ENCODE results near the gene TNFRSF4. TPM values are rescaled to one million over a fixed set of nuclear protein-coding genes. Genes with fewer than 3 reads are reported as not detected.

The TNFRSF4 gene
- total and polyA plus RNA-seq, 2 donors (not counting 1 experiment from before 2014, with no cell fraction given): 0.63 to 1.8 TPM

GRCh38 chr1:1217621-1218523 lies 3.9 kb upstream of the TNFRSF4 start:
- Histone ChIP-seq H3K4me2 (replicated peaks; ENCODE audit: low read depth, low read length, poor library complexity, severe bottlenecking) (no peak overlapping the region), H2AFZ (ENCODE audit: insufficient read depth, low read depth, low read length, poor library complexity, severe bottlenecking) (no peak overlapping the region), H3K27me3 (replicated peaks in 1 of 4; ENCODE audit: control extremely low read depth in 1 of 4, control insufficient read depth in 3 of 4, insufficient read depth in 4 of 4, low read length in 3 of 4) (peaks cover 0 to 5% (median 3%) of the 10 kb centered on the region in 4 experiments), H3K9ac (ENCODE audit: low read length) (no peak overlapping the region), H3K4me1 (ENCODE audit: control insufficient read depth in 2 of 2, insufficient read depth in 2 of 2, low read length in 2 of 2) (peaks cover 26 to 27% of the 10 kb centered on the region in 2 donors), H3K4me3 (ENCODE audit: control extremely low read depth in 1 of 5, extremely low read depth in 1 of 5, insufficient read depth in 1 of 5, low read depth in 2 of 5, low read length in 4 of 5) (no peak overlapping the region), H3K79me2 (ENCODE audit: control insufficient read depth, insufficient read depth, low read length) (peaks cover 11% of the 10 kb centered on the region), H3K36me3 (replicated peaks in 1 of 2; ENCODE audit: control extremely low read depth in 1 of 2, control insufficient read depth in 1 of 2, extremely low read depth in 1 of 2, insufficient read depth in 2 of 2, low read length in 1 of 2) (peaks cover 0 to 51% of the 10 kb centered on the region in 2 experiments), H4K20me1 (ENCODE audit: control insufficient read depth, insufficient read depth, low read length, poor library complexity, severe bottlenecking) (peaks cover 56% of the 10 kb centered on the region), H3K27ac (ENCODE audit: low read length in 2 of 2) (no peak overlapping the region), H3K9me3 (ENCODE audit: control extremely low read depth in 1 of 3, control insufficient read depth in 2 of 3, insufficient read depth in 1 of 3, low read length in 2 of 3) (peaks cover 0 to 11% (median 0%) of the 10 kb centered on the region in 3 donors)
- CTCF ChIA-PET: interaction anchor here (0.5 to 1.8 kb wide), 2 partner anchors 34 to 96 kb away, joined by 4 to 5 read pairs; no protein-coding TSS in a partner anchor
- no peak for ATAC-seq (ENCODE audit: low read depth)
- Mint-ChIP-seq H3K27ac (no peak overlapping the region), H3K4me3 (no peak overlapping the region), H3K9me3 (ENCODE audit: insufficient read depth) (no peaks in the 10 kb centered on the region), H3K27me3 (no peaks in the 10 kb centered on the region), H3K4me1 (peaks cover 22% of the 10 kb centered on the region)
- DNase-seq: no peak
- intact Hi-C loops (cut with micrococcal nuclease): no loop called here
- TF ChIP-seq EZH2 (IDR thresholded peaks at IDR 0.05; ENCODE audit: borderline replicate concordance, insufficient read depth, low read depth, low read length, poor library complexity, severe bottlenecking) (no peak), CTCF (IDR thresholded peaks at IDR 0.05) (no peak)
- POLR2A ChIA-PET: no interaction called here
- WGBS (ENCODE audit: insufficient coverage): 93% methylated on average over 52 of the region's 52 CpGs
